Sigmoid colon (tissue), 7 donors: Measurements from ENCODE around the gene SRD5A1. TPM values are rescaled to one million over a fixed set of nuclear protein-coding genes. Genes with fewer than 3 reads are reported as not detected.

Experiments
- DNase-seq: peaks from one replicate; pipeline ENCODE4 v3.0.0-alpha.2; 2019
- H3K27ac ChIP-seq, 4 donors: fragments of 200-600 bp; sonication (generic); one replicate each; pipeline ENCODE4 v1.5.1; 2016 to 2019; ENCODE audit warnings: mild to moderate bottlenecking in 1 of 4
- H3K27me3 ChIP-seq, 3 donors: fragments of 200-600 bp; sonication (generic); one replicate each; pipeline ENCODE4 v1.5.1; 2019; ENCODE audit warnings: mild to moderate bottlenecking in 1 of 3
- H3K36me3 ChIP-seq, 4 donors: fragments of 200-600 bp; sonication (generic); one replicate each; pipeline ENCODE4 v1.5.1; 2016 to 2019
- H3K4me1 ChIP-seq, 4 donors: fragments of 200-600 bp; sonication (generic); one replicate each; pipeline ENCODE4 v1.5.1; 2017 to 2019
- H3K4me3 ChIP-seq, 4 donors: fragments of 200-600 bp; sonication (generic); one replicate each; pipeline ENCODE4 v1.5.1; 2017 to 2019; ENCODE audit warnings: mild to moderate bottlenecking in 2 of 4, moderate library complexity in 1 of 4
- H3K9me3 ChIP-seq, 4 donors: fragments of 200-600 bp in 3 of 4; sonication (generic) in 3 of 4; one replicate each; pipeline versions ENCODE4 v1.5.1 to v1.6.1; 2013 to 2019
- CTCF ChIP-seq, 4 experiments: fragments of 450-650 bp in 3 of 4; fragments of 200-600 bp in 1 of 4; IDR thresholded peaks; one replicate each; pipeline ENCODE4 v1.5.1; 2016 to 2019; ENCODE audit warnings: antibody characterized with exemption in 4 of 4, mild to moderate bottlenecking in 3 of 4, moderate library complexity in 2 of 4
- EP300 ChIP-seq, 4 donors: sonication (generic); formaldehyde crosslinking; IDR thresholded peaks; one replicate each; pipeline ENCODE4 v1.6.1; 2017; ENCODE audit warnings: antibody characterized with exemption in 4 of 4
- POLR2A ChIP-seq, 2 donors: fragments of 450-650 bp; IDR thresholded peaks; one replicate each; pipeline ENCODE4 v1.6.1; 2016; ENCODE audit warnings: antibody characterized with exemption in 2 of 2, mild to moderate bottlenecking in 2 of 2, moderate library complexity in 2 of 2
- POLR2AphosphoS5 ChIP-seq, 4 donors: sonication (generic); formaldehyde crosslinking; IDR thresholded peaks; one replicate each; pipeline ENCODE4 v1.6.1; 2017; ENCODE audit warnings: antibody characterized with exemption in 4 of 4
- WGBS, 2 donors: extraction: QIAGEN DNeasy Blood & Tissue Kit; methylation state at CpG; one replicate each; pipeline ENCODE4 v1.1.7; 2013; 5-methylcytosine and 5-hydroxymethylcytosine counted together
- intact Hi-C: fragments of 100-400 bp; cut with DNase I; formaldehyde crosslinking; loops from one replicate; pipeline ENCODE4 v1.15.1; 2023
- polyA plus RNA-seq, 3 donors: library from polyadenylated mRNA; stranded (reverse); fragments of 200-250 nt; gene quantifications; one replicate each; pipeline ENCODE4 v1.2.3, GENCODE V29; 2013
- total RNA-seq, 4 donors: library from RNA; depleted of rRNA; stranded (reverse); fragments of >200 nt; gene quantifications; one replicate each; pipeline ENCODE4 v1.1.0, GENCODE V29; 2016
- donor health status: healthy with polysubstance abuse.
- donor health status: Bipolar disorder and iron deficiency.
- donor health status: healthy.

The SRD5A1 gene
- total and polyA plus RNA-seq, 7 donors: 3.1 to 10.7 (median 5.7) TPM

- Histone ChIP-seq H3K27ac (no peak overlapping the region), H3K9me3 (no peaks in the 10 kb centered on the region), H3K4me3 (no peak overlapping the region), H3K4me1 (peaks cover 0 to 12% (median 10%) of the 10 kb centered on the region in 4 donors), H3K36me3 (no peaks in the 10 kb centered on the region), H3K27me3 (peaks cover 0 to 4% (median 0%) of the 10 kb centered on the region in 3 donors)
- peak; percentile 62 for DNase-seq
- no peak for TF ChIP-seq POLR2A (IDR thresholded peaks at IDR 0.05)
- no peak for TF ChIP-seq EP300 (IDR thresholded peaks at IDR 0.05)
- no peak for TF ChIP-seq CTCF (IDR thresholded peaks at IDR 0.05)
- no peak for TF ChIP-seq POLR2AphosphoS5 (IDR thresholded peaks at IDR 0.05)
- WGBS, 2 donors: 79 to 82% methylated on average over 15 of the region's 15 CpGs
- intact Hi-C loops: no loop called here
These were observed 47.1 kb upstream of the SRD5A1 start for GRCh38 chr5:6585939-6586646.

- intact Hi-C loops: no loop called here
- WGBS, 2 donors: 80 to 89% methylated on average over 5 of the region's 5 CpGs
- H3K4me1 ChIP-seq: peaks cover 0 to 12% (median 10%) of the 10 kb centered on the region in 4 donors
- no peak for DNase-seq
- H3K9me3 ChIP-seq: no peaks in the 10 kb centered on the region
- peaks cover 0 to 4% (median 0%) of the 10 kb centered on the region in 3 donors for H3K27me3 ChIP-seq
- no peak overlapping the region for H3K4me3 ChIP-seq
- H3K36me3 ChIP-seq: no peaks in the 10 kb centered on the region
- TF ChIP-seq POLR2A (IDR thresholded peaks at IDR 0.05): no peak
- no peak for TF ChIP-seq EP300 (IDR thresholded peaks at IDR 0.05)
- TF ChIP-seq CTCF (IDR thresholded peaks at IDR 0.05): no peak
- TF ChIP-seq POLR2AphosphoS5 (IDR thresholded peaks at IDR 0.05): no peak
- no peak overlapping the region for H3K27ac ChIP-seq
These were observed 46.6 kb upstream of the SRD5A1 start for GRCh38 chr5:6586647-6587042.

- H3K4me3 ChIP-seq: no peak overlapping the region
- peaks cover 0 to 12% (median 10%) of the 10 kb centered on the region in 4 donors for H3K4me1 ChIP-seq
- WGBS, 2 donors: 83 to 88% methylated on average over 9 of the region's 9 CpGs
- no peaks in the 10 kb centered on the region for H3K9me3 ChIP-seq
- TF ChIP-seq EP300 (IDR thresholded peaks at IDR 0.05): no peak
- no peak for TF ChIP-seq CTCF (IDR thresholded peaks at IDR 0.05)
- no peak for TF ChIP-seq POLR2AphosphoS5 (IDR thresholded peaks at IDR 0.05)
- no peak for TF ChIP-seq POLR2A (IDR thresholded peaks at IDR 0.05)
- no peaks in the 10 kb centered on the region for H3K36me3 ChIP-seq
- DNase-seq: no peak
- no peak overlapping the region for H3K27ac ChIP-seq
- intact Hi-C loops: no loop called here
- H3K27me3 ChIP-seq: peaks cover 0 to 4% (median 0%) of the 10 kb centered on the region in 3 donors
These were observed 46.1 kb upstream of the SRD5A1 start for GRCh38 chr5:6587171-6587570.

GRCh38 chr5:6590581-6590980 is 42.7 kb upstream of the SRD5A1 start:
- H3K27me3 ChIP-seq: no peaks in the 10 kb centered on the region
- H3K4me1 ChIP-seq: no peaks in the 10 kb centered on the region
- no peak for DNase-seq
- no peaks in the 10 kb centered on the region for H3K36me3 ChIP-seq
- H3K27ac ChIP-seq: no peak overlapping the region
- 59 to 79% methylated on average over 2 of the region's 2 CpGs for WGBS, 2 donors
- TF ChIP-seq POLR2A (IDR thresholded peaks at IDR 0.05): no peak
- no peak for TF ChIP-seq POLR2AphosphoS5 (IDR thresholded peaks at IDR 0.05)
- TF ChIP-seq EP300 (IDR thresholded peaks at IDR 0.05): no peak
- TF ChIP-seq CTCF (IDR thresholded peaks at IDR 0.05): no peak
- intact Hi-C loops: no loop called here
- H3K9me3 ChIP-seq: no peaks in the 10 kb centered on the region
- H3K4me3 ChIP-seq: no peak overlapping the region
